ENCODE results near the gene ZC3H15. TPM values are rescaled to one million over a fixed set of nuclear protein-coding genes. Genes with fewer than 3 reads are reported as not detected.

The ZC3H15 gene
- total and polyA plus RNA-seq, 2 of the 8 experiments (the other 6 are each of a cell fraction or from before 2014, with no cell fraction given) = 32.0 to 80.8 TPM

GRCh38 chr2:186484062-186484735 is 1.9 kb upstream of the ZC3H15 start:
- no peaks in the 10 kb centered on the region; a peak in 2 of 7 replicates for H3K4me1 ChIP-seq (replicated peaks in 1 of 4; ENCODE audit: control insufficient read depth in 3 of 4, insufficient read depth in 4 of 4, low read length in 3 of 4)
- H2BK20ac ChIP-seq (ENCODE audit: low read length) = no peak overlapping the region
- TF ChIP-seq CTBP2 (IDR thresholded peaks at IDR 0.05; ENCODE audit: borderline replicate concordance, insufficient read depth, insufficient read length, low read length) = no peak
- peak overlapping the region in 1 of 4 experiments; percentile 91; a peak in 2 of 8 replicates for H3K4me3 ChIP-seq (ENCODE audit: extremely low read depth in 1 of 4, insufficient read depth in 2 of 4, low read depth in 3 of 4, low read length in 4 of 4)
- no peak overlapping the region for H3K56ac ChIP-seq (replicated peaks; ENCODE audit: insufficient read length, low read depth, low read length)
- H2BK5ac ChIP-seq (ENCODE audit: low read depth, low read length) = no peak overlapping the region
- H3K9me3 ChIP-seq (ENCODE audit: insufficient read depth in 2 of 2, low read depth in 1 of 2, low read length in 1 of 2) = no peaks in the 10 kb centered on the region
- no peak overlapping the region for H4K8ac ChIP-seq (ENCODE audit: extremely low read depth, insufficient read depth, low read length)
- peaks cover 4% of the 10 kb centered on the region for H3K23me2 ChIP-seq (ENCODE audit: low read depth, low read length)
- no peak overlapping the region for H4K91ac ChIP-seq (replicated peaks; ENCODE audit: insufficient read length, low read length)
- no peak overlapping the region for H3K14ac ChIP-seq (ENCODE audit: insufficient read length)
- no peak overlapping the region for H3K23ac ChIP-seq (ENCODE audit: insufficient read length)
- 88% methylated on average over 6 of the region's 6 CpGs; no CpG with 5 or more reads in 1 of the 2 experiments for WGBS, 2 experiments (ENCODE audit: extremely low coverage in 1 of 2, insufficient coverage in 1 of 2, insufficient read length in 1 of 2, insufficient replicate concordance in 2 of 2, low coverage in 1 of 2, low lambda C conversion rate in 2 of 2, missing lambda C conversion rate in 1 of 2)
- H2BK12ac ChIP-seq (ENCODE audit: low read depth, low read length) = no peak overlapping the region
- H3K18ac ChIP-seq (ENCODE audit: extremely low read depth, low read length) = no peak overlapping the region
- no peak overlapping the region for H2BK120ac ChIP-seq (replicated peaks; ENCODE audit: low read depth, low read length)
- no peak overlapping the region for H2BK15ac ChIP-seq (ENCODE audit: low read length)
- H3K79me2 ChIP-seq (ENCODE audit: control insufficient read depth in 1 of 2, insufficient read depth in 2 of 2, low read length in 2 of 2) = peaks cover 19 to 54% of the 10 kb centered on the region in 2 experiments
- no peak overlapping the region; a peak in 1 of 4 replicates for H3K4me2 ChIP-seq (ENCODE audit: insufficient read depth in 1 of 2, low read depth in 2 of 2, low read length in 2 of 2)
- H3K9ac ChIP-seq (replicated peaks in 1 of 4; ENCODE audit: extremely low read depth in 1 of 4, low read depth in 3 of 4, low read length in 3 of 4) = no peak overlapping the region
- DNase-seq (ENCODE audit: low read depth in 1 of 2, low spot score in 2 of 2) (no peak), FAIRE-seq (no peak)
- H3K79me1 ChIP-seq (ENCODE audit: low read depth, low read length) = 0 out of 2 replicates have a peak, but pooled peaks cover 5% of the 10 kb centered on the region
- H3K27ac ChIP-seq (ENCODE audit: low read depth, low read length) = no peak overlapping the region
- H2AFZ ChIP-seq (ENCODE audit: low read length) = no peak overlapping the region
- ChIA-PET CTCF (ENCODE audit: partially characterized antibody) (no interaction called here), POLR2A (ENCODE audit: partially characterized antibody) (interaction anchor here (1.6 kb wide), 1 partner anchor 27 kb away, joined by 3 read pairs; no protein-coding TSS in a partner anchor)
- peaks cover 0 to 4% of the 10 kb centered on the region in 2 experiments for H4K20me1 ChIP-seq (replicated peaks in 1 of 2; ENCODE audit: control insufficient read depth in 1 of 2, insufficient read depth in 2 of 2, low read length in 2 of 2)
- H3K27me3 ChIP-seq (replicated peaks in 1 of 4; ENCODE audit: control insufficient read depth in 3 of 4, extremely low read depth in 1 of 4, insufficient read depth in 3 of 4, low read length in 3 of 4) = no peaks in the 10 kb centered on the region
- no peak overlapping the region for H3K4ac ChIP-seq (replicated peaks; ENCODE audit: insufficient read length, low read depth, low read length)
- no peak overlapping the region for H2AK5ac ChIP-seq (ENCODE audit: low read depth, low read length)
- H3K36me3 ChIP-seq (ENCODE audit: control insufficient read depth in 2 of 4, insufficient read depth in 4 of 4, low read length in 3 of 4) = no peaks in the 10 kb centered on the region
- no peak overlapping the region for H4K5ac ChIP-seq (ENCODE audit: insufficient read length, low read depth, low read length)

Measured in H1 (cell line).